MM.1S (cell line): Measurements from ENCODE around the gene SRGAP2B.
A peak's percentile ranks its signal among the peaks of the same experiment; 100 is the strongest.
"Not testable (repeated sequence)": the region's sequence is repeated elsewhere in the genome, so short reads cannot be mapped to it uniquely, and the experiment has no call there.

ENCODE experiments used
- DNase-seq: peaks from one replicate; pipeline ENCODE4 v3.0.0-alpha.2; 2015
- H2AFZ ChIP-seq: fragments of 300-600 bp; sonication (generic); 2 replicates; pipeline ENCODE4 v1.6.0; 2016; ENCODE audit warnings: antibody characterized with exemption, low read length
- H3F3A ChIP-seq: fragments of 300-600 bp; sonication (generic); 2 replicates; pipeline ENCODE4 v1.6.1; 2016; ENCODE audit warnings: mild to moderate bottlenecking, antibody characterized with exemption, low read length, moderate library complexity, mixed read lengths; ENCODE audit not compliant: insufficient read depth
- H3K27ac ChIP-seq: fragments of 300-600 bp; sonication (generic); 2 replicates; pipeline ENCODE4 v1.5.1; 2016; ENCODE audit warnings: mild to moderate bottlenecking, low read length
- H3K27me3 ChIP-seq: fragments of 300-600 bp; sonication (generic); replicated peaks from 2 replicates; pipeline ENCODE4 v1.6.0; 2016; ENCODE audit warnings: low read length; ENCODE audit not compliant: insufficient read depth
- H3K36me3 ChIP-seq: fragments of 300-600 bp; sonication (generic); replicated peaks from 2 replicates; pipeline ENCODE4 v1.6.1; 2016; ENCODE audit warnings: mild to moderate bottlenecking, low read length, mixed read lengths; ENCODE audit not compliant: insufficient read depth
- H3K4me1 ChIP-seq: fragments of 300-600 bp; sonication (generic); 2 replicates; pipeline ENCODE4 v1.6.1; 2016; ENCODE audit warnings: low read length, mixed read lengths
- H3K4me2 ChIP-seq: fragments of 300-600 bp; sonication (generic); 2 replicates; pipeline ENCODE4 v1.6.0; 2016; ENCODE audit warnings: low read depth, low read length
- H3K4me3 ChIP-seq: fragments of 300-600 bp; sonication (generic); 2 replicates; pipeline ENCODE4 v1.5.1; 2016; ENCODE audit warnings: low read length, mixed read lengths
- H3K79me2 ChIP-seq: fragments of 300-600 bp; sonication (generic); 2 replicates; pipeline ENCODE4 v1.6.1; 2016; ENCODE audit warnings: mixed run types, low read length, mixed read lengths
- H3K9ac ChIP-seq: fragments of 300-600 bp; sonication (generic); 2 replicates; pipeline ENCODE4 v1.6.1; 2016; ENCODE audit warnings: low read length, mixed read lengths
- H3K9me2 ChIP-seq: fragments of 300-600 bp; sonication (generic); replicated peaks from 2 replicates; pipeline ENCODE4 v1.6.1; 2016; ENCODE audit warnings: mild to moderate bottlenecking, low read length, mixed read lengths; ENCODE audit not compliant: insufficient read depth
- H3K9me3 ChIP-seq: fragments of 300-600 bp; sonication (generic); replicated peaks from 2 replicates; pipeline ENCODE4 v1.6.1; 2016; ENCODE audit warnings: mild to moderate bottlenecking, low read length, mixed read lengths; ENCODE audit not compliant: insufficient read depth
- H4K20me1 ChIP-seq: fragments of 300-600 bp; sonication (generic); 2 replicates; pipeline ENCODE4 v1.6.1; 2016; ENCODE audit warnings: mild to moderate bottlenecking, low read length, moderate library complexity, mixed read lengths; ENCODE audit not compliant: insufficient read depth

SRGAP2B gene

GRCh38 chr1:145021749-145022148, 73.4 kb downstream of the SRGAP2B start:
- not testable (repeated sequence) for H3K36me3 ChIP-seq, H3K79me2 ChIP-seq, H3K9ac ChIP-seq, H4K20me1 ChIP-seq, H3K4me3 ChIP-seq, H3K4me2 ChIP-seq, H3F3A ChIP-seq, H3K27me3 ChIP-seq, H3K9me3 ChIP-seq, DNase-seq, H3K9me2 ChIP-seq, H2AFZ ChIP-seq, H3K27ac ChIP-seq, H3K4me1 ChIP-seq

GRCh38 chr1:145019709-145020108, 75.4 kb downstream of the SRGAP2B start:
- H3K27ac ChIP-seq, H3K4me2 ChIP-seq, H3K9me3 ChIP-seq, H3K4me1 ChIP-seq, H3K36me3 ChIP-seq, H3K4me3 ChIP-seq, H3F3A ChIP-seq, H2AFZ ChIP-seq, H4K20me1 ChIP-seq, DNase-seq, H3K79me2 ChIP-seq, H3K9me2 ChIP-seq, H3K9ac ChIP-seq, H3K27me3 ChIP-seq: not testable (repeated sequence)

- not testable (repeated sequence) for DNase-seq
These were observed 77.4 kb downstream of the SRGAP2B start for GRCh38 chr1:145017725-145018124.

GRCh38 chr1:145016492-145016862, 78.7 kb downstream of the SRGAP2B start:
- not testable (repeated sequence) for H3K27me3 ChIP-seq

More at GRCh38 chr1:145017725-145018124, 77.4 kb downstream of the SRGAP2B start:
- not testable (repeated sequence) for H3K9me2 ChIP-seq, H3K9ac ChIP-seq, H3K9me3 ChIP-seq, H3K4me2 ChIP-seq, H3K79me2 ChIP-seq, H3K27ac ChIP-seq, H4K20me1 ChIP-seq, H3K27me3 ChIP-seq, H2AFZ ChIP-seq, H3F3A ChIP-seq, H3K4me1 ChIP-seq, H3K36me3 ChIP-seq, H3K4me3 ChIP-seq

GRCh38 chr1:145015744-145016491, 79.2 kb downstream of the SRGAP2B start:
- H3K9me2 ChIP-seq, DNase-seq, H3K4me2 ChIP-seq, H3F3A ChIP-seq, H3K9ac ChIP-seq, H3K9me3 ChIP-seq, H3K36me3 ChIP-seq, H2AFZ ChIP-seq, H3K4me3 ChIP-seq, H3K27ac ChIP-seq, H3K4me1 ChIP-seq, H3K27me3 ChIP-seq, H3K79me2 ChIP-seq, H4K20me1 ChIP-seq: not testable (repeated sequence)

More at GRCh38 chr1:145016492-145016862, 78.7 kb downstream of the SRGAP2B start:
- not testable (repeated sequence) for H3K9me2 ChIP-seq, H3K4me1 ChIP-seq, H4K20me1 ChIP-seq, H3K79me2 ChIP-seq, H3F3A ChIP-seq, H3K9ac ChIP-seq, H3K27ac ChIP-seq, DNase-seq, H3K4me3 ChIP-seq, H3K9me3 ChIP-seq, H3K4me2 ChIP-seq, H2AFZ ChIP-seq, H3K36me3 ChIP-seq

GRCh38 chr1:145013353-145013752, 81.8 kb downstream of the SRGAP2B start:
- H2AFZ ChIP-seq, H3F3A ChIP-seq, H3K9ac ChIP-seq, H3K4me2 ChIP-seq, H3K36me3 ChIP-seq, H3K9me2 ChIP-seq, H3K27me3 ChIP-seq, H3K4me1 ChIP-seq, H3K79me2 ChIP-seq, H3K9me3 ChIP-seq, H3K27ac ChIP-seq, H4K20me1 ChIP-seq, DNase-seq, H3K4me3 ChIP-seq: not testable (repeated sequence)

- H3F3A ChIP-seq, H3K4me1 ChIP-seq, H3K27me3 ChIP-seq, DNase-seq, H3K4me3 ChIP-seq, H3K4me2 ChIP-seq, H3K9me3 ChIP-seq, H4K20me1 ChIP-seq, H3K79me2 ChIP-seq, H3K36me3 ChIP-seq, H3K9me2 ChIP-seq, H3K9ac ChIP-seq, H2AFZ ChIP-seq, H3K27ac ChIP-seq: not testable (repeated sequence)
These were observed 83.3 kb downstream of the SRGAP2B start for GRCh38 chr1:145011811-145012210.

GRCh38 chr1:145010580-145010979, 84.5 kb downstream of the SRGAP2B start:
- peak; percentile 5 for DNase-seq
- not testable (repeated sequence) for H3K4me2 ChIP-seq

More at GRCh38 chr1:145010580-145010979, 84.5 kb downstream of the SRGAP2B start:
- not testable (repeated sequence) for H3K79me2 ChIP-seq, H3K9ac ChIP-seq, H3K4me3 ChIP-seq, H4K20me1 ChIP-seq, H3K27ac ChIP-seq, H3K9me3 ChIP-seq, H3F3A ChIP-seq, H2AFZ ChIP-seq, H3K9me2 ChIP-seq, H3K4me1 ChIP-seq, H3K36me3 ChIP-seq, H3K27me3 ChIP-seq
